ENCODE results near the gene TRAFD1.

GRCh38 chr12:112188130-112188830, 62.9 kb downstream of the TRAFD1 start:
- no peak for TF ChIP-seq CTBP1 (IDR thresholded peaks at IDR 0.05; ENCODE audit: borderline replicate concordance)
- TF ChIP-seq SP1 (IDR thresholded peaks at IDR 0.05) = no peak

All from HEK293T (cell line).